Eye (tissue), 1 donor: ENCODE results near the gene DLG5.

Experiments used
- DNase-seq: peaks from one replicate; pipeline ENCODE4 v3.0.0-alpha.2; 2015

Gene DLG5, protein sequence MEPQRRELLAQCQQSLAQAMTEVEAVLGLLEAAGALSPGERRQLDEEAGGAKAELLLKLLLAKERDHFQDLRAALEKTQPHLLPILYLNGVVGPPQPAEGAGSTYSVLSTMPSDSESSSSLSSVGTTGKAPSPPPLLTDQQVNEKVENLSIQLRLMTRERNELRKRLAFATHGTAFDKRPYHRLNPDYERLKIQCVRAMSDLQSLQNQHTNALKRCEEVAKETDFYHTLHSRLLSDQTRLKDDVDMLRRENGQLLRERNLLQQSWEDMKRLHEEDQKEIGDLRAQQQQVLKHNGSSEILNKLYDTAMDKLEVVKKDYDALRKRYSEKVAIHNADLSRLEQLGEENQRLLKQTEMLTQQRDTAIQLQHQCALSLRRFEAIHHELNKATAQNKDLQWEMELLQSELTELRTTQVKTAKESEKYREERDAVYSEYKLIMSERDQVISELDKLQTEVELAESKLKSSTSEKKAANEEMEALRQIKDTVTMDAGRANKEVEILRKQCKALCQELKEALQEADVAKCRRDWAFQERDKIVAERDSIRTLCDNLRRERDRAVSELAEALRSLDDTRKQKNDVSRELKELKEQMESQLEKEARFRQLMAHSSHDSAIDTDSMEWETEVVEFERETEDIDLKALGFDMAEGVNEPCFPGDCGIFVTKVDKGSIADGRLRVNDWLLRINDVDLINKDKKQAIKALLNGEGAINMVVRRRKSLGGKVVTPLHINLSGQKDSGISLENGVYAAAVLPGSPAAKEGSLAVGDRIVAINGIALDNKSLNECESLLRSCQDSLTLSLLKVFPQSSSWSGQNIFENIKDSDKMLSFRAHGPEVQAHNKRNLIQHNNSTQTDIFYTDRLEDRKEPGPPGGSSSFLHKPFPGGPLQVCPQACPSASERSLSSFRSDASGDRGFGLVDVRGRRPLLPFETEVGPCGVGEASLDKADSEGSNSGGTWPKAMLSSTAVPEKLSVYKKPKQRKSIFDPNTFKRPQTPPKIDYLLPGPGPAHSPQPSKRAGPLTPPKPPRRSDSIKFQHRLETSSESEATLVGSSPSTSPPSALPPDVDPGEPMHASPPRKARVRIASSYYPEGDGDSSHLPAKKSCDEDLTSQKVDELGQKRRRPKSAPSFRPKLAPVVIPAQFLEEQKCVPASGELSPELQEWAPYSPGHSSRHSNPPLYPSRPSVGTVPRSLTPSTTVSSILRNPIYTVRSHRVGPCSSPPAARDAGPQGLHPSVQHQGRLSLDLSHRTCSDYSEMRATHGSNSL (N-terminal part only)

DNA sequence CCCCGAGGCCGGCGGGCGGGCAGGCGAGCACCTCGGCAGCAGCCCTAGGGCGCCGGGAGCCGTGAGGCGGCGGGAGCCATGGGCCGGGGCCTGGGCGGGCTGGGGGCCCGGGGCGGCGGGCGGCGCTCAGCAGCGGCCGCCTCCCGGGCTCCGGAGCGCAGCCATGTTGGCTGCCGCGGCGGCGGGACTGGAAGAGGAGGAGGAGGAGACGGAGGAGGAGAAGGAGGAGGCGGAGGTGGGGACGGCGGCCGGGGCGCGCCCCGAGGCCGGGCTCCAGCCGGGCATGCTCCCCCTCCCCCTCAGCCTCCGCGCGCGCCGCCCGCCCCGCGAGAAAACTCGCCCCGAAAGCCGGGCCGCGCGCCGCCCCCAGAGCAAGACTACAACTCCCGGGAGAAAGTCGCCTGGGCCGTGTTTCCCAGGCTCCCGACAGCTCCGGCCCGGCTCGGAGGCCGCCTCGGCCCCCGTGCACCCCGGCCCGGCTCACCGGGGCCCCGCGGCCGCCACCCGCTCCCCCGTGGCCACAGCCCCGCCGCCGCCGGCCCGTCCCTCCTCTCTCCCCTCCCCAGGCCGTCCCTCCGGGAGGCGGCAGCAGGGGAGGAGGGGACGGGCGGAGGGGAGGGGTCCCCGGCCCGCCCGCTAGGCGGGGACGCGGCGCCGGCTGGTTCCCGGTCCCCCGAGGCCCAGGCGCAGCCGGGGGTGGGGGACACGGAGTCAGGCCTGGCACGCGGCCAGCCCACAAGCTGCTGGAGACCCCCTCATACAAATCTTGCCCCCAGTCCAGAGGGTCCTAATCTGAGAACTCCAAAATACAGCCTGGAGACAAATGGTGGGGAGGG, at the start of gene DLG5:
DLG5 (minus strand) TSS at position 190 of the 836 bp plus-strand sequence. CDS start 235 bp downstream, outside the sequence.
- DNase-seq, result peak; percentile 80

- DNase-seq, result no peak
Observed at GRCh38 chr10:77975086-77975666, 48.6 kb upstream of the DLG5 start.

- DNase-seq, result peak; percentile 48
Observed at GRCh38 chr10:77974396-77975074, 48.0 kb upstream of the DLG5 start.

DNA sequence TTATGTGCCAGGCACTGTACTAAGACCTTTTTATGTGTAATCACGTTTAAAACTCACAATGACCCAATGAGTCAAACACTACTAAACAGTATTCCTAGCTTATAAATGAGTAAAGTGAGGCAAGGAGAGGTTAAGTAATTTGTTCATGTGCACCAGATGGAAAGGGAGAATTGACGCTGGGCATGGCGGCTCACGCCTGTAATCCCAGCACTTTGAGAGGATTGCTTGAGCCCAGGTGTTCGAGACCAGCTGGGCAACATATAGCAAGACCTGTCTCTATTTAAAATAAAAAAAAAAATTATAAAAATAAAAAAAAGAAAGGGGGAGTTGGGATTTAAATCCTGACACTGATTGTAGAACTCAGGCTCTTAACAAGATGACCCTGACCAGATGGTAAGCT, 46.7 kb upstream of the DLG5 start:
- DNase-seq, result no peak

- DNase-seq, result no peak
Observed at GRCh38 chr10:77972148-77972547, 45.6 kb upstream of the DLG5 start.

- no peak for DNase-seq
Observed at GRCh38 chr10:77971804-77972144, 45.2 kb upstream of the DLG5 start.

DNA sequence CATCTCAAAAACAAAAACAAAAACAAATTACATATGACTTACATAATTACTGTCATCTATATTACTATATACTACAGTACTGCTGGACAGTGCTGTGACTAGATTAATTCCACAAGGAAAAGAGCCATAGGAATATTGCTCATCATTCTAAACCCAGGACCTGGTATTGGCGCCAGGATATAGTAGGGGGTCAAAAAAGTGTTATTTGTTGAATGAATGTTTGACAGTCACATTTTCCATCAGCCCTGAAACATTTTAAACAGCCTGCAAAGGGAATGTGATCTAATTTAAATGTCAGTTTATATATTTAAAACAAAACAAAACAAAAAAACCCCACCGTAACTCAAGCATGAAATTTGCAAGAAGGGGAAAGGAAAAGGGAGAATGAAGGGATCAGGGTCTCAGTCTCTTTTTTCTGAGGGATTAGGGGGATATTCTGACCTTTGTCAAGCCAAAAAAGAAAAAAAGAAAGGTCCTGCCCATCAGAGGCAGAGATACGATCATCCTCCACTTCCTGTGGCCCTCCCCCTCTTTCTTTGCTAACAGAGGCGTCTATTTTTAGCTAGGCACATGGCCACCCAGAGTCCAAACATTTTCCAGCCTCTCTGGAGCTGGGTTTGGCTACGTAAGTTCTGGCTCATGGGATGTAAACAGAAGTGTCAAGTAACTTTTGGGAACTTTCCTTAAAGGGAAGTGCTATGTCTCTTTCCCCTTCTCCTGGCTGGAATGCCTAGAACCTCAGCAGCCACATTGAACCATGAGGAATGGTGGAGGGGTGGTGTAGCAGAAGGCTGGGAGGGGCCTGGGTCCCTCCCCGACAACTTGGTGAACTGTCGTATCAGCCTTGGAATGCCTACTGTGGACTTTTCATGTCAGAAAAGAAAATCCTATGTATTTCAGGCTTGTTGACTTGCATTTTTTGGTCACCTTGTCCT, 44.6 kb upstream of the DLG5 start:
- peak; percentile 66 for DNase-seq

GRCh38 chr10:77969114-77969513, 42.6 kb upstream of the DLG5 start:
- DNase-seq, result no peak

DNA sequence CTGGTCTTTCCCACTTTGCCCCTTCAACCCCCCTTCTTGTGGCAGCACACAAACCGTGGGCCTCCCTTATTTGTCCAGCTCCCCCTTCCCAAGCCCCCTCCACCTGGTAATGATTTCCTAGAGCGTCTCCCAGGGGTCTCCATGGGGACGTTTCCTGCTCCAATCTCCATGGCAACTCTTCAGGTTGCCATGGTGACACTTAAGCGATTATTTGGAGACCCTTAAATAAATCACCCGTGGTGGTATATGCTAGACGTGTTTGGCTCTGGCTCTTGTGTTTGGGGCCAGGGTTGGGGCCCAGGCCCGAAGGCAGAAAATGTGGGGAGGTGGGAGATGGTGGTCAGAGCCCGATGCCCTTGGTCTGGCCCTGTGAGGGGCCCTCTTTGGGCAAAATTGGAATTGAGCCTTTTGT, 41.1 kb upstream of the DLG5 start:
- peak; percentile 93 for DNase-seq

DNA sequence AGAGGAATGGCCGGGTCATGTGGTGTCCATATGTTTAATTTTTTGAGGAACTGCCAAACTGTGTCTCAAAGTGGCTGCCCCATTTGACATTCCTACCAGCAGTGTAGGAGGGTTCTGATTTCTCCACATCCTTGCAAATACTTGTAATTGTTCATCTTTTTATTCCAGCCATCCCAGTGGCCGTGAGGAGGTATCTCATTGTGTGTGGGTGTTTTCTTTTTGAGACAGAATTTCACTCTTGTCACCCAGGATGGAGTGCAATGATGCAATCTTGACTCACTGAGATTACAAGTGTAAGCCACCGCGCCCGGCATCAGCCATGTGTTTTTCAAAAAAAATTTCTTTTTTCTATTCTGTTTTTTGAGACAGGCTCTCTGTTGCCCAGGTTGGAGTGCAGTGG, 38.7 kb upstream of the DLG5 start:
- no peak for DNase-seq

DNA sequence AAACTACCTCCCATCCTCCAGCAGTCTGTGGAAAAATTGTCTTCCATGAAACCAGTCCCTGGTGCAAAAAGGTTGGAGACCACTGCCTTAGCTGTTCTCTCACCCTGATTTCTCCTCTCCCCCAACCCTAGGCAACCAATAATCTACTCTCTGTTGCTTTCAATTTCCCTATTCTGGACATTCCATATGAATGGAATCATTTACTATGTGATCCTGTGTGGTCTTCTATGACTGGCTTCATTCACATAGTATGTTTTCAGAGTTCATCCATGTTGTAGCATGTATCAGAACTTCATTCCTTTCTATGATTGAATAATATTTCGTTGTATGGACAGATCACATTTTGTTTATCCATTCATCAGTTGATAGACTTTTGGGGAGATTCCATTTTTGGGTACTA, 38.3 kb upstream of the DLG5 start:
- no peak for DNase-seq

DNA sequence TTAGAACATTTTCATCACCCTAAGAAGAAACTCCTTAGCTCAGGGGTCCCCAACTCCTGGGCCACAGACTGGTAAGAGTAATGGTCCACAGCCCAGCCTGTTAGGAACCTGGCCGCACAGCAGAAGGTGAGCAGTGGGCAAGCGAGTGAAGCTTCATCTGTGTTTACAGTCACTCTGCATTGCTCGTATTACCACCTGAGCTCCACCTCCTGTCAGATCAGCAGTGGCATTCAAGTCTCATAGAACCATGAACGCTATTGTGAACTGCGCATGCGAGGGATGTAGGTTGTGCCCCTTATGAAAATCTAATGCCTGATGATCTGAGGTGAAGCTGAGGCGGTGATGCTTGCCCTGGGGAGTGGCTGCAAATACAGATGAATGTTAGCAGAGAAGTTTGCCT, 37.3 kb upstream of the DLG5 start:
- no peak for DNase-seq

DNA sequence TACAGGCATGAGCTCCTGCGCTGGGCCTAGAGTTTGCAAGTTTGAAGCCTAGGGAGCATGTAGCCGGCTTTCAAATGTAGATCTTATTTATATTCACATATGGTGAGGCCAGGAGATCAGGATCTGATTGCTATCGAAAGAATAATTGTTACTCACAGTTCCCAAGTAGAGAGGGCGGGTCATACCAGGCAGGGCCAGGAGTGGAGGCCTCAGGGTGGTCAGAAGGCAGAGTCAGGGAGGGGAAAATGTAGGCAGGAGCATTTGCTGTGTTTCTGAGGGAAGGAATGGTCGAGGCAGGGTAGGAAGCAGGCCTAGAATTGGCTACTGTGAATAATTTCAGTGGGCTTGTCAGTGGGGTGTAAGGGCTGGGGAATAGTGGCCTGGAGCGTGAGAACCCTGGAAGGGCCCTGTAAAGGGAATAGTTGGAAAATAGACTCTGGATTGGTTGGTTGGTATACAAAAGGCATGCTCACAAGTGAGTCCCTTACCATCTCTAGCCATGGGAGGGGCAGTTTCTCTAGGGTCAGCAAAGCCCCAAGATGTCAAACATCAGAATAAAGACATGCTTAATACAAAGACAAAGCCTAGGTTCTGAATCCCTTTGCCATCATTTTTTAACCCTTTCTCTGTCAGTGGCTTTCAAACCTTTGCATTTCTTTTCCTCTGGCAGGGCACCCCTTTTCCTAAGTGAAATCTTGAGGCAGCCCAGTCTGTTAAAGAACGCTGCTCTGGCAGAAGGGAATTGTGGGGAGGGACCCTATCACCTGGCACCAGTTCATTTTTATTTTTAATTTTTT, 36.0 kb upstream of the DLG5 start:
- DNase-seq, result no peak

DNA sequence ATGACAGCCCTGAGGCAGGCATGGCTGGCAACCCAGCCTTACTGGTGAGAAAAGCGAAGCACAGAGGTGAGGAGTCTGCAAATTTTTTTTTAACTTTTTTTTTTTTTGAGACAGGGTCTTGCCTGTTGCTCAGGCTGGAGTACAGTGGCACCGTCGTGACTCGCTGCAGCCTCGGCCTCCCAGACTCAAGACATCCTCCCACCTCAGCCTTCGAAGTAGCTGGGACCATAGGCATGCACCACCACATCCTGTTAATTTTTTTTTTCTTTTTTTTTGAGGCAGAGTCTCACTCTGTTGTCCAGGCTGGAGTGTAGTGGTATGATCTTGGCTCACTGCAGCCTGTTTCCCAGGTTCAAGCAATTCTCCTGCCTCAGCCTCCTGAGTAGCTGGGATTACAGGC, 35.1 kb upstream of the DLG5 start:
- no peak for DNase-seq

DNA sequence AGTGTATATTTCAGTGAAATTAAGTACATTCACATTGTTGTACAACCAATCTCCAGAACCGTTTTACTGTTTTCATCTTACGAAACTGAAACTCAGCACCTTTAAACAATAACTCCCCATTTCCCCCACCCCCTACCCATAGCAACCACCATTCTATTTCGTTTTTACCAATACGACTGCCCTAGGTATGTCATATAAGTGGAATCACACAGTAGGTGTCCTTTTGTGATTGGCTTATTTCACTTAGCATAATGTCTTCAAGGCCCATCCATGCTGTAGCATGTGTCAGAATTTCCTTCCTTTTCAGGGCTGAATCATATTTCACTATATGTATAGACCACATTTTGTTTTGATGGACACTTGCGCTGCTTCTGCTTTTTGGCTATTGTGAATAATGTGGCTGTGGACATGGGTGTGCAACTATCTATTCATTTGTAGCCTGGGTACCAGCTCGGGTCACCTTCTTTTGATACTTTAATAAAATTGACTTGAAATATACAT, 34.3 kb upstream of the DLG5 start:
- DNase-seq, result no peak

DNA sequence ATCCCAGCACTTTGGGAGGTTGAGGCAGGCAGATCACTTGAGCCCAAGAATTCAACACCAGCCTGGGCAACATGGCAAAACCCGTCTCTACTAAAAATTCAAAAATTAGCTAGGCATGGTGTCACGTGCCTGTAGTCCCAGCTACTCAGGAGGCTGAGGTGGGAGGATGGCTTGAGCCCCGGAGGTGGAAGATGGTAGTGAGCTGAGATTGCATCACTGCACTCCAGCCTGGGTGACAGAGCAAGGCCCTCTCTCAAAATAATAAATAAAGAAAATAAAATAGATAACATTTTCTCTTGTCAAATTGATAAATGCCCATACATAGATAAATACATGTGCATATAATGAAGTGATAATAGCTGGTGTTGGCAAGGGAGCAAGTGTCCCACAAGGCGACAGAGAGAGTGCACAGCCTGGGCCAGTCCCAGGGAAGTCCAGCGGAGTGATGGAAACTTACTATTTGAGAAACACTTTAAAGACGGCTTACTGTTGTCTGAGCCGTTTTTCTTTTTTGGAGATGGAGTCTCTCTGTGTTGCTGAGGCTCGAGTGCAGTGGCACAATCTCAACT, 33.4 kb upstream of the DLG5 start:
- no peak for DNase-seq

- no peak for DNase-seq
Observed at GRCh38 chr10:77959384-77959783, 32.8 kb upstream of the DLG5 start.

DNA sequence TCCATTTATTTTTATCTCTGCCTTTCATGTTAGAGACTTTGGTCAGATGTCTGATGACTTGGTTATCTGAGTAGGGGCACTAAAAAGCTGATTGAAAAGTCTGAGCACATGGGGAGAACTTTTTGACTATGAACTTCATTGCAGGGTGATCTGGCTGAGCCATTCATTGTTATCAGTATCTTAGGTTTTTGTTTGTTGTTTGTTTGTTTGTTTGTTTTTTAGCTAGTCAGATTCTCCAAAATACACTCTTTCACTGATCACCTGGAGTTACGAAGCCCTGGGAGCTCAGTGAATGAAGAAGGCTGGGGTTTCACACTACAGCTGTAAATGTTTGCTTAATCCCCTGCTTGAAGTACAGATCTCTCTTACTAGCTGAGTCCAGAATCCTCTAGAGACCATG, 28.6 kb upstream of the DLG5 start:
- DNase-seq, result no peak

DNA sequence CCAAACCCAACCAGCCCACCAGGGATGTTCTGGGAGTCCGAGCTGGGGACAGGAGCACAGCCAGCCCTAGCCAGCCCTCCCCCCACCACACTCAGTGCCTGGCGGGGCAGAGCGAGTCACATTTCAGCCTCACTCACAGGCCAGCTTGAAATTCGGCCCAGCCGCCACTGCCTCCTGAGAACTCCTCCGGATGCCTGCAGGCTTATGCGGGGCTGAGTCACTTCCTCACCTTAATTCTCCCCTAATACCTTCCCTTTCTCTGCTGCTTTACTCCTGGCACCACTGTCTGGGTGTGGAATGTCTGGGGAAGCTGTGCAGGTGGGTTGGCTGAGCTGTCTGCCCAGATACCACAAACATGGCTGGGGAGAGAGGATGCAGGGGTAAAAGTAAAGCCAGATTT, 22.6 kb upstream of the DLG5 start:
- DNase-seq, result no peak
